SH-SY5Y (cell line): ENCODE data around the gene FAM170B.

Source experiments
- GATA2 ChIP-seq: IDR thresholded peaks from 2 replicates; pipeline ENCODE4 v1.6.1; 2011; ENCODE audit warnings: mild to moderate bottlenecking, low read depth, low read length
- GATA3 ChIP-seq: IDR thresholded peaks from 2 replicates; pipeline ENCODE4 v1.6.1; 2011; ENCODE audit warnings: low read depth, mild to moderate bottlenecking, low read length, moderate library complexity

DNA sequence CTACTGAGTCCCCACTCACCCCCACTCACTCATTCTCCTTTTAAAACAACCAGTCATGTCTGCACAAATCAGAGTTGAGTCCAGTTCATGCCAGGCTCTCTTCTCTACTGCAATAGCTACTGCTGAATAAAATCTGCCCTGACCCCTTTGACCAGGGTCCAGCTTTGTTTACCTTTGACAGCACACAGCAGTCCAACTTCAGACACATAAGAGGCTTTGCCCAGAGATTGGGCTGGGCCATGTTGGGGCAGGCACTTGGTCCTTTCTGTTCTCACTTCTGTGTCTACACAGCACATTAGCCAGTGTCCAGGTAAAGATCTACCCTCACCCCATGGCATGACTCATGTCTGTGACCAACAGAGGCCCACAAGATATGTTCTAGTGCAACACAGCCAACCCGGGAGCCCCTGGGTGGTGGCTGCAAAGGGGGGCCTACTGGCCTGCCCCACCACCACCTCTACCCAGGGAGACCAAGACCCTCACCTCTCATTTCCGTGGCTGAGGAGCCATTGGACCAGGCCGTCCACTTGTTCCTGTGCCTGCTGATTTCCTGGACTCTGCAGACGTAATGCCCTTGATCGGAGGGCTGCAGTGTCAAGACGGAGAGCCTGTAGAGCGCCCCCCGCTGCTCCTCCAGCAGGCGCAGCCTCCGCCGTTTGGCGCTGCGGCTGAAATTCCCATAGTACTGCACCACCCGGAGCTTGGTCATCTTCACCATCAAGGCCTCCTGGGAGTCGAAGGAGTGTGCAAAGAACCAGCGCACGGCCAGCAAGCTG, 26.5 kb downstream of the FAM170B start:
- TF ChIP-seq GATA3 (no peak), GATA2 (no peak)
